EH (cell line): ENCODE data around the gene SOBP.
"Not testable (repeated sequence)": the region's sequence is repeated elsewhere in the genome, so short reads cannot be mapped to it uniquely, and the experiment has no call there.

Experiments
- DNase-seq: peaks from one replicate; pipeline ENCODE4 v3.0.0-alpha.2; 2015; ENCODE audit warnings: low read depth

Gene SOBP

GRCh38 chr6:107488174-107488874 is 1.6 kb upstream of the SOBP start:
- DNase-seq, result no peak

GRCh38 chr6:107488875-107489635 is 862 bp upstream of the SOBP start:
- peak; percentile 17 for DNase-seq

GRCh38 chr6:107490566-107491137 is 735 bp downstream of the SOBP start:
- DNase-seq, result no peak

DNA sequence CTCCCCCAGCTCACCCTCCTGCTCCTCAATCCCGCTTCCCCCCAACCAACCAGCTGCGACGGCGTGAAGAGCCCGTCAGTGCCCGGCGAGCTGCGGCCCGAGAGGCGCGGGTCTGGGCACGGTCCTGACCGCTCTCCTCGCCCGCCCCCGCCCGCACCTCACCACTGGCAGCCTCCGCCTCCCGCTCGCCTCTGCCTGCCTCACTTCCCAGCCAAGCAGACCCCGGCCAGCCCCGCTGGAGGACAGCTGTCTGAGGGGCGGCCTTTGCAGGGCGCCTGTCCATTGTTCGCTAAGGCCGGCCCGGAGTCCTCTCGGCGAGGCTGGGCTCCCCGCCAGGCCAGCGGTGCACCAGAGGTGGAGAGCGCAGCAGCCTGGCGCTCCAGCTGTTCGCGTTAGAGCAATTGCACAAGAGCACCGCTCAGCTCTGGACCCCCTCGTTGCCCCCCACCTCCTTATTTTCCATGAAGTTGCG is 1.3 kb downstream of the SOBP start:
- peak; percentile 4 for DNase-seq

GRCh38 chr6:107491760-107492660 is 2.1 kb downstream of the SOBP start:
- DNase-seq, result peak; percentile 52

DNA sequence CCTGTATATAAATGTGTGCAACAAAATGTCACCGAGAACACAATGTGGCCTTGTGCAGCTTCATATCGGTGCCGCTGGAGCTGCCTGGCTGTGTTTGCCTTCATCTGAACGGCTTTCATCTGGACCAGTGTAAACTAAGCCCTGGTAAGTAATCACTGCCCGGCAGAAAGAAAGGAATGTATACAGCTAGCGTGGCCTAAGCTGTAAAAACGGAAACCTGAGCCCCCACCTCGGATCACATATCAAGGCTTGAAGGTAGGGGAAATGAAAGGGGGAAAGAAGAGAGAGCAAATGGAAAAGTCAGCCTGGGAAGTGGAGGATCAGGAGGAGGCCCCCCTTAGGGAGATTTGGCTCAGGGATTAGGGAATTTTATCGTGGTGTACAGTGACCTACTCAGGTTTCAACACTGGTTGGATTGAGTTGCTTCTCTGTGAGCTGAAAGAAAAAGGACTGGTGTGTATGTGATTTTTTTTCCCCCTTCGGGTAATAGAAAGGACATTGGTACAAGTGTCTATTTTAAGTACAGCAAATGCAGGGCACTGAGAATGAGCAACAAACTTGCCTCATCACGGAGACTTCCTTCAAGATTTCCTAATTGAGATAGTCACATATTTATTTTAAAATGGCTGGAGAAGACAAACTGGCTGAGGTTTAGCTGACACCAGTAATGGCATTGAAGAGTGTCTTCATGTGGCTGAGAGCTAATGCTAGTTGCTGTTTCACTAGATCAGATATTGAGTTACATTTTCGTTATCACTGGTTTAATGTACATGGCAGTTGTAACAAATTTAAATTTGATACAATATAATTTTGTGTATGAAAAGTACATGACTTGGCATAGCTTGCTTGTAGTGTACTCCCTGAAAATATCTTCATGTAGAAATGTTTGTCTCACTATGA is 3.5 kb downstream of the SOBP start:
- no peak for DNase-seq

DNA sequence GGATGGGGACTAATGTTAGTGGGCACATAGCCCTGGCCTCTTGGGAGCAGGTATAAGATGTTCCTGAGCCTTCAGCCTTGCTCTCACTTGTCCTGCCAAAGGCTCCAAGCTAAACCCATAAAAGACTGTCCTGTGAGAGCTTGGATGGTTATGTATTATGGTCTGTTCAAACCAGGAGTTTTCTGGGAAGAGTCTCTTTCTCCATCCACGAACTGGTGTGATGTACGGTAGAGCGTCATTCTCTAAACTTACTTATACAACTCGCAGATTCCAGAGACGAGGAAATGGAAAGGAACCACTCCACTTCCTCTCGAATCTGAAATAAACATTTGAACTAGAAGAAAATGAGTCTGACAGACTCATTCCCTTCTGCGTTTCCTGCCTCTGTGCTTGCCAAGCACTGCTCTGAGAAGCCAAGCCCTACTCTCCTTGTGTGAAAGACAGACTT is 5.3 kb downstream of the SOBP start:
- no peak for DNase-seq

- no peak for DNase-seq
These were observed 6.1 kb downstream of the SOBP start for GRCh38 chr6:107495971-107496370.

GRCh38 chr6:107496892-107497684 is 7.2 kb downstream of the SOBP start:
- no peak for DNase-seq

DNA sequence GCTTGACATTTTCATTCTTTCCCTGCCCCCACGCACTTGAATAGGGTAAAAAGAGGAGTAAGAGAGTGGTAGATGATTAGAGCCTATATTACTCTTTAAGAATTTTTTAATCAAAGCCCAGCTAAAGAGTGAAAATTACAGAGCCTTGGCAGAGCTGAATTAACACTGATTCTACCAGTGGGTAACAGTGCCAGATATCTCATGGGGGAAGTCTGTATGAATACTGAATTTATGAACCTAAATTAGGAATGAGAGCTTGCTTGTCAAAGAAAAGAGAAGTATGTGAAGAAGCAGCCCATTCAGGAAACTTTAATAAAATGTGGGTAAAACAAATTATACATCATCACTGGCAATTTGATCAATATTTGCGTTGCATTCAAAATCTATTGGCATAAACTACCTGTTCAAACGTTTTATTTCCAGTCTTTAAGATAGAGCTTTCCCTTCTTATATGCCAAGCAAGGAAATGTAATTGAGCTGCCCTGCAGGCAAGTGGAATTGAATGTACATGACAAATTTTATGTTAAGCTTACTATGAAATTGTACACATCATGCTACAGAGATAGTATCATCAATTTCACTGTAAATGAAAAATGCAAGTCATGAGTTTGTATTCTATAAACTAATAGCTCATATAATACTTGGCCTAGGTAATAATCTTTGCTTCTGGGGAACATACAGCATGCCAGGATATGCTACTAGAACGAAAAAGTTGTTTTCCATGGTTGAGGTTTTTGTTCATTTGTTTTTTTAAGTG is 14.5 kb downstream of the SOBP start:
- no peak for DNase-seq

GRCh38 chr6:107506145-107506544 is 16.2 kb downstream of the SOBP start:
- DNase-seq, result no peak

DNA sequence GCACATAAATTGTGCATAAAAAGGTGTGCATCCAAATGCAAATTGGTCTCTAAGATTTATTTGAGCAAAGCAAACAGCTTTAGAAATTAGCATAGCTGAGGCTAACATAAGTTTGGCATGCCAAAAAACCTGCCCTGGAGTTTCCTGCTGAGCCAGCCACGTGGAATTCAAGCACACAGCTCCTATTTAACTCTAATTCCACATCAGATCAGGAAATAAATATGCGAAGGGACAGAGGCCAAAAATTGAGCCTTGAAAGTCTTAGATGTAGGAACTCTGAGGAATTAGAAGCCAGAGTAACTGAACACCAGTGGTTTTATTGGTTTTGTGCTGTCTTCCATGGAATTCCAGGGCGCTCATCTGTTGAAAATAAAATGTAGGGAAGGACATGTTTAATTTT is 19.6 kb downstream of the SOBP start:
- no peak for DNase-seq

DNA sequence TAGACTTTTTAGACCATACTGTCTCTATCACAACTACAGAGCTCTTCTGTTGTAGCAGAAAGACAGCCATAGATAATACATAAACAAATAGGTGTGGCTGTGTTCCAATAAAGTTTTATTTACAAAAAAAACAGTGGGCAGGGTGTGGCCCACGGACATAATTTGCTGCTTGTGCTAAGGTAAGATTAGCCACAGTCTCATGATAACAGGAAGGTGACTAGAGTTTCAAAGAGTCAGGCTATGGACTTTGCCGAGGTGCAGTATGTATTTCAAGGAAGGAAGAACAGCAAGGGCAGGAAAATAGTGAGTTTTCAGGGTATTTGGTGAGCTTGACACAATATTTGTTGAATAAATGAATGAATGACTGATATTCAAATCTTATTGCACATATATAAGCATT is 20.2 kb downstream of the SOBP start:
- DNase-seq, result no peak

GRCh38 chr6:107511511-107511993 is 21.6 kb downstream of the SOBP start:
- no peak for DNase-seq

DNA sequence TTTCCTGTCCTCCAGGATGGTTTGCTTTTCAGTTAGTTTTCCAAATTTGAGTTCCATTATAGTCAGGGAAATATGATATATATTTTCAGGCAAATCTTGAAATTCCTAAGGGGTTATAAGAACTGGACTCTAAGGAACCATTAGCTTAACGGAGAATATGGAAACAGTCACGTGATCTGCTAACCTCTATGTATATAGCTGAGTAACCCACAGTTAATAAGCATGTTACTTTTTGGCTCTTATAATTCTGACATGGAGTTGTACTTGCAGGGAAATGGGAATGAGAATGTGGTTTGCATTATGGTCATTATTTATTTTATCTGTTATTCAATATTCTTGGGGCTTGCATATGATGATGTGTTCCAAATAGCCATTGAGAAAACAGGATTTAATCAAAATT is 23.3 kb downstream of the SOBP start:
- DNase-seq, result no peak

GRCh38 chr6:107515955-107516354 is 26.0 kb downstream of the SOBP start:
- no peak for DNase-seq

DNA sequence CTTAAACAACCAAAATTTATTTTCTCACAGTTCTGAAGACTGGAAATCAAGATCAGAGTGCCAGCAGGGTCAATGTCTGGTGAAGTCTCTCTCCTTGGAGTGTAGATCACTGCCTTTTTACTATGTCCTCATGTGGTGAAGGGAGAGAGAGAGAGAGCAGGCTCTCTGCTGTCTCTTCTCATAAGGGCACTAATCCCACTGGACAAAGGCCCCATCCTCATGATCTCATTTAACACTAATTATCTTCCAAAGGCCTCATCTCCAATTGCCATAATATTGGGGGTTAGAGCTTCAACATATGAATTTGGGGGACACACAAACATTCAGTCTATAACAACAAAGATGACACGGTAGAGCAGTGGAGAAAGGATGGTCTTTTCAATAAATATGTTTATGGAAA is 27.4 kb downstream of the SOBP start:
- no peak for DNase-seq

- DNase-seq, result not testable (repeated sequence)
These were observed 29.3 kb downstream of the SOBP start for GRCh38 chr6:107519224-107519623.

GRCh38 chr6:107520706-107521105 is 30.8 kb downstream of the SOBP start:
- DNase-seq, result not testable (repeated sequence)
